GM18870 (cell line): Measurements from ENCODE around the gene NDUFB11.

Experiments used
- ATAC-seq: cut with Tn5 transposase; IDR thresholded peaks from one replicate; pipeline ENCODE4 v1.9.1; 2021; ENCODE audit warnings: moderate library complexity; ENCODE audit not compliant: unreplicated experiment

Gene NDUFB11

DNA sequence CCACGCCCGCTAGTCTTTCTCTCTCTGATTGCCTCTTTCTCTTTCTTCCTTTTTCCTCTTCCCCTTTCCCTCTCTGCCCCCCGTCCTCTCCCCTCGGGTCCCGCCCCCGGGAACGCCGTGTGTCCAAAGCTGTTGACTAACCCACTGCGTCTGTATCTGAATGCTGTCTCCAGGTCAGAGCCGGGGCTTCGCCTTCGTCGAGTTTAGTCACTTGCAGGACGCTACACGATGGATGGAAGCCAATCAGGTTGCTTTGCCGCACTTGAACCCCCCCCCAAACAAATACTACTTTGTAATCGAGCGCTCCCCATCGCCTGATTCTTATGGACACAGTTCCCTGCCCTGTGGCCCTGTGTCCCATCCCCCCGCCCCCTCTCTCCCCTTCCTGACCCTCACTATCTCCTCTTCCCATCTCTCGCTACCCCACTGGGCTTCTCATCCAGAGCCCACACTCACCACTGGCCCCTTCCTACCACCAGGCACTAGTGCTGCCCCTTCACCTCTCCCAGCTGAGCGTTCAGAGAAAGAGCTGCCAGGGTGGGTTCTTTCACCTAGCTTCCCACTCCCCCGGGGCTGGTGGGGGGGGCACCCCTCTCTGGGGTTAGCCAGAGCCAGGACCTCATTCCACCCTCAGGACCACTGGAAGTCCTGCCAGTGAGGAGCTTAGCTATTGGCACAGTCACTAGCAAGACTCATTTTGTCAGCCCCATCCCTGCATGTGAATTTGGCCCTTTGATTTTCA is 30.5 kb upstream of the NDUFB11 start:
- ATAC-seq, result no peak

DNA sequence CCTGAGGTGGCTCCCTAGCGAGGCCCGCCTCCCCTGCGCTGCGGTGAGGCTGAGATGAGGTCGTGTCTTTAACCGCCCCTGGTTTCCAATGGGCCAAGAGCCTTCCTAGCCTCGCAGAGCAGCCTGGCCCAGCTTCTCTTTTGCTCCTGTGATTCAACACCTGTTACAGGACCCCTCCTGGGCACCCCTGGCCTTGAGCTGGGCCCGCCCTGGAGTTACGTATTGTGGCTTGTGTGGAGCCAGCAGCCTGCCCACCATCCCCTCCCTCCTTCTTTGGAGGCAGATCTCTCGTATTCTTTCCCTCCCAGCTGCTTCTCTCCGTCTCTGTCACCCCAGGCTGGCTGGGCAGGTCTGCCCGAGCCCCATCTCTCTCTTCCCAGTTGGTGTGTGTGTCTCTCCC is 29.9 kb upstream of the NDUFB11 start:
- ATAC-seq, result no peak

DNA sequence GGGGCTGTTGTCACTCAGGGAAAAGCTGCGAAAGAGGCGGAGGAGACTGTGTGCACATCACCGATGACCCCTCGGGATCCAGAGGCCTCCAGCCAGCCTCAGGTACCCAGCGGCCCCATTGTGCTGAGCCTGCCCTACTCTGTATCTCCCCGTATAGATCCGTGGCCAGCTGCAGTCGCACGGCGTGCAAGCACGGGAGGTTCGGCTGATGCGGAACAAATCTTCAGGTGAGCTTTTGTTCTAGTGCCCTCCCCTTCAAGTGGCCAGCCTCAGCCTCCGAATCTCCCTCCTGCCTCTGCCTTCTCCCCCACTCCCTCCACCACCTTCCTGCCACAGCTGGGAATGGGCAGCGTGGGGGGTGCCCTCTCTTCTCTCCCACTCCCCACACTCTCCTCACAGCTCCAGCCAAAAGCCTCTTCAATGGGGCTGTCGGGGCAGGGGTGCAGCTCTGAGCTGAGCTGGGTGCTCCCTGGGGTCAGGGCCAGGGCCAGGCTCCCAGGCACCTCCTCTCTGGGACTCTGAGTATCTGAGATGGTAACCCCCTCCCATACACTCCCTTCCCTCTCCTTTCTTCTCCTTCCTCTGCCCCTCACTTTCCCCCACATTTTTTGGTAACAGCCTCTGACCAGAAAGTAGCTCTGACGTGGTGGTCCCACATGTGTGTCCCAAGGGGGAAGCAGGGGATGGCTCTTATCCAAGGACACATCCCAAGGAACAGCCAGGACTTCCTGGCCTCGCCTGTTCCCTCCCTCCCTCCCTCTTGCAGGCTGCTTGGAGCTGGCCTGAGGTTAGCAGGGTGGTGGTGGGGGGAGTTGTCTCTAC is 28.7 kb upstream of the NDUFB11 start:
- no peak for ATAC-seq

DNA sequence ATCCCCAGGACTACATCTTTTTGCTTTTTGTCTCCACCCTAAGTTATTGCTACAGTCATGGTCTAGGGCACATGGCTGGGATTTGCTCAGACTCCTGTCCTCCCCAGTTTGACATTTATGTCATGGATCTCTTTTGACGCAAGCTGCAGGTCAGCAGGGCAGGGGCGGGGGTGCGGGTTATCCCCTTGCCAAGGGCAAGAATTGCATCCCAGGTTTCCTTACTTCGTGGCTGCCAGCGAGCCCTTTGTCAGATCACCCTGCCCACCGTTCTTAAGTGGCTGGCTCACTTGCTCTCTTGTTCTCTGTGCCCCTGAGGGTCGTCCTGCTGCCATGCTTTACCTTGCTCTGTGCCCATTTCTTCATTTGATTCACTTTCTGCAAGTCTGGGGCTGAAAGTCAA is 28.0 kb upstream of the NDUFB11 start:
- no peak for ATAC-seq

DNA sequence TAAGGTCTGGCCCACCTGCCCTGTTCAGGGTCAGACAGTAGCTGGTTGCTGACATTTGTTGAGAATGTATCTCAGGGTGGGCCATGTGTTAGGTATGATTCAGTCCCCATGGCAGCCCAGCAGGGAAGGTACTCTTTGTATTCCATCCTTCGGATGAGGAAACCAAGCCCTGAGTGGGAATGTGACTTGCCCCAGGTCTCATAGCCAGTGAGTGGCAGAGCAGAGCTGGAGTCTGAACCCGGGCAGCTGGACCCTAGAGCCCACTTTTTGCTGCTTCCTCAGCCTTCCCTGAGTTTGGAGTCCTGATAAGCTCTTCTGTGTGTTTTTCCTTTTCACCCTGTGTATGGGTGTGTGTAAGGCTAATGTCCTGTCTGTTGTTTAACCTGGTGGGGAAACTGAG is 27.5 kb upstream of the NDUFB11 start:
- no peak for ATAC-seq

DNA sequence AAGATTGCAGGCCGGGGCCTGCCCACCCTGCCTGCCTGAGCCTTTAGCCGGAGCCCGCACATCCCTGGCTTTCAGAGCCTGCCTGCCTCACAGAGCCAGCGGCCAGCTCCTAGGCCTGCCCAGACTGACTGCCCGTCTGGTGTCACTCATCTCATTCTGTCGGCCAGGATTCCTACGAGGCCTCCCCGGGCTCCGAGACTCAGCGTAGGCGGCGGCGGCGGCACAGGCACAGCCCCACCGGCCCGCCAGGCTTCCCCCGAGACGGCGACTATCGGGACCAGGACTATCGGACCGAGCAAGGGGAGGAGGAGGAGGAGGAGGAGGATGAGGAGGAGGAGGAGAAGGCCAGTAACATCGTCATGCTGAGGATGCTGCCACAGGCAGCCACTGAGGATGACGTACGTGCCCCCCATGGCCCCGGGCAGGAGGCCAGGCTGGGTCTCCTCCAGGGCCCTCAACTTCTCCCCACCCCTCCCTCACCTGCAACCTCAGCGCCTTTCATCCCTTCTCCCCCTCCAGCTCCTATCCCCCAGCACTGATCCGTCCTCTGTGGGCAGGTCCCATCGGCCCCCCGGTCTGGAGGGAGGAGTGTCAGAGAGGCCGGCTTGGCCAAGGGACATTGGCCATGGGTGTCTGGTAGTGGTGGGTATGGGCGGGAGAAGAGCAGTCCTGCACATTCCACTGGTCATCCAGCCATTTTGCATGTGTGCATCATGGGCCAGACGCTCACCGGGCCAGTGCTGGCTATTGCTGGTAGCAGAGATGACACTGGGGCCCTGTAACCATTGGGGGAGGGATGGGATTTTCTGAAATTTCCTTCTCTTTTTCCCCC is 26.6 kb upstream of the NDUFB11 start:
- ATAC-seq, result no peak

DNA sequence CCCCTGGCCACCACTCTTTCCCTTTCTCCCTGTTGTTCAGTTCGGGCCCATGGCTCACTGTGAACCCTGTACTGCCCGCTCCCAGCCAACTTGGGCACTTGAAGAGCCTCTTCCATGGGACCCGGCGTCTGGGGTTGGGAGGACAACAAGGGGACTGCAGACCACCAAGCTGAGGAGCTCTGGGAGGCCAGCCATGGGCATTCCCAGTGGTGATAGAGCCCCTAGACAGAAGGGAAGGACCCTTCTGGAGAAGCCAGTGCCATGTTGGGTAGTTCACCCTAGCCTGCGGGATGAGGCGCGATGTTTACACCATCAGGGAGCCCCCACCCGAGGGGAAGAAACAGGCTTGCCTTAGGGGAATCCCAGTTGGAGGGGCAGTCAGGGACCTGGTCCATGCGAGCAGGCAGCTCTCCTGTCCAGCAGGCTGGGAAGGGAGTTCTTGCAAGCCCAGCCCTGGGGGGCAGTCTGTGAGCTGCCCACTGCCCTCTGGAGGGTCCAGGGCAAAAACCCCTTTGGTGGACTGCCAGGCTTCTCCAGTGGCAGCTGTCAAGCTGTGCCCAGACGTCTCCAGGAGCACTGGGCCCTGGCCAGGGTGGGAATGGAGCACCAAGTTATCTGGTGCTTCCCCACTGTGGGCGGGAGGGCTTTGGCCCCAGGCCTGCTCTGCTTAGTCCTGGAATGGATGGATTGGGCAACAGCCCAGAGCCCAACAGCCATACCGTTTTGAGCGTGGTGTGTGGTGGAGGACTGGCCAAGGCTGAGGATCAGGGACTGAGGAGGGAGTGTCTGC is 25.4 kb upstream of the NDUFB11 start:
- no peak for ATAC-seq

DNA sequence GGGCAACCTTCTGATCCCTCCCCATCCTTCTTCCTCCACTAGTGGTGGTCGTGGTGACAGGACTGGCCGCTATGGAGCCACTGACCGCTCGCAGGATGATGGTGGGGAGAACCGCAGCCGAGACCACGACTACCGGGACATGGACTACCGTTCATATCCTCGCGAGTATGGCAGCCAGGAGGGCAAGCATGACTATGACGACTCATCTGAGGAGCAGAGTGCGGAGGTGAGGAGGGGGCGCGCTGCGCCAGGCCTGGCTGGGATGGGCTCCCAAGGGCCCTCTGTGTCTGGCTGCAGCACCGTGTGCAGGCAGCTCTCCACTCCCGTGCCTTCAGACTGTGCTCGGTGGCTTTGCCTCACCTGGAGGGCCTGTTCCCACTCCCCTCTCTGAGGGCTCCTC is 24.8 kb upstream of the NDUFB11 start:
- ATAC-seq, result no peak

DNA sequence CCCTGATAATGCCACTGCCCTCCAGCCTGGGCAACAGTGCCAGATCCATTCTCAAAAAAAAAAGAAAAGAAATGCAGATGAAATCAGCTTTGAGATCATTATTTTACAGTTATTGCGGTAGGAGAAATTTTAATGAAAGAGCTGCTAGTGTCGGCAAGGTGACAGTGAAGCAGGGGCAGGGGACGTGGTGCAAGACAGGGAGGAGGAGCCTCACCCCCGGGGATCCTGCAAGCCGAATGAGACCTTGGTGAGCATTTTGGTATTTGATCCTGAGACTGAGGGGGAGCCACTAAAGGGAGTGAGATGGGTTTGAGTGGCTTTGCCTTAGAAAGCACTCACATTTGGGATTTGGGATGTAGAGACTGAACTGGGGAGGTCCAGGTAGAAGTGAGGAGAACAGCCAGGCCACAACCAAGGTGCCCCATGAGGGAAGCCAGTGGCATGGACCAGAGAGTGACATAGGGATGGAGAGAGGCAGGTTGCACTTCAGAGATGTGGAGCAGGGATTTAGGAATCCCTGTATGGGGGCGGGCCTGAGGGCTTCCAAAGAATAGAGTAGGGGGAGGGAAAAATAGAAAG is 24.1 kb upstream of the NDUFB11 start:
- no peak for ATAC-seq

DNA sequence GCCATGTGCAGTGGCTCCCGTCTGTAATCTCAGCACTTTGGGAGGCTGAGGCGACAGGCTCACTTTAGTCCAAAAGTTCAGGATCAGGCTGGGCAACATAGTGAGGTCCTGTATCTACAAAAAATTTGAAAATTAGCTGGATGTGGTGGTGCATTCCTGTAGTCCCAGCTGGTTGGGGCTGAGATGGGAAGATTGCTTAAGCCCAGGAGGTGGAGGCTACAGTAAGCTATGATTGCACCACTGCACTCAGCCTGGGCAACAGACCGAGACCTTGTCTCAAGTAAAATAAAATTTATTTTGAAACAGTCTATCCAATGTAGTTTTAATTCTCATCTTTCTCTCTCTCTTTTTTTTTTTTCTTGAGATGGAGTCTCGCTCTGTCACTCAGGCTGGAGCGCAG is 21.6 kb upstream of the NDUFB11 start:
- no peak for ATAC-seq

DNA sequence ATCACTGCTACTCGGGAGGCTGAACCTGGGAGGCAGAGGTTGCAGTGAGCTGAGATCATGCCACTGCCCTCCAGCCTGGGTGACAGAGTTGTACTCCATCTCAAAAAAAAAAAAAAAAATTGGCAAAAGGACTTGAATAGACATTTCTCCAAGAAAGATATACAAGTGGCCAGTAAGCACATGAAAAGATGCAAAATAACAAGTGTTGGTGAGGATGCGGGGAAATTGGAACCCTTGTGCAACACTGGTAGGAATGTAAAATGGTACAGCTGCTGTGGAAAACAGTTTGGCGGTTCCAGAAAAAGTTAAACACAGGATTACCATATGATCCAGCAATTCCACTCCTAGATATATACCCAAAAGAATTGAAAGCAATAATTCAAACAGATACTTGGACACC is 19.9 kb upstream of the NDUFB11 start:
- no peak for ATAC-seq

DNA sequence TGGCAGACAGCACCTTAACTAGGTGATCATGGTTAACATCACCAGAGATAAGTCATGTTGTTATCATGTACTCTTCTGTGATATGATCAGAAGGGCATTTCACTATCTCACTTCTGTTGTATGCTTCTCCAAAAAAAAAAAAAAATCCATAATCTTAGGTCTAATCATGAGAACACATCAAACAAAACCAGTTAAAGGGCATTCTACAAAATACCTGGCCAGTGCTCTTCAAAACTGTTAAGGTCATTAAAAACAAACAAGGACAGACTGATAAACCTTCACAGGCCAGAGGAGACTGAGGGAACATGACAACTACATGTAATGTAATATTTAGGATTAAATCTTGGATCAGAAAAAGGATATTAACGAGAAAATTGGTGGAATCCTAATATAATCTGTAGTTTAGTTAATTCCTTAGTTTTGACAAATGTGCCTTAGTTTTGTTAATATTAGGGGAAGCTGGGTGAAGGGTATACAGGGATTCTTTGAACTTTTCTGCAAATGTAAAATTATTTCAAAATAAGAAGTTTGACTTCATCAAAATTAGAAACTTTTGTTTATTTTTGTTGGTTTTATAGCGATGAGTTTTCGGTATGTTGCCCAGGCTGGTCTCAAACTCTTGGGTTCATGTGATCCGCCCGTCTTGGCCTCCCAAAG is 18.6 kb upstream of the NDUFB11 start:
- ATAC-seq, result no peak

DNA sequence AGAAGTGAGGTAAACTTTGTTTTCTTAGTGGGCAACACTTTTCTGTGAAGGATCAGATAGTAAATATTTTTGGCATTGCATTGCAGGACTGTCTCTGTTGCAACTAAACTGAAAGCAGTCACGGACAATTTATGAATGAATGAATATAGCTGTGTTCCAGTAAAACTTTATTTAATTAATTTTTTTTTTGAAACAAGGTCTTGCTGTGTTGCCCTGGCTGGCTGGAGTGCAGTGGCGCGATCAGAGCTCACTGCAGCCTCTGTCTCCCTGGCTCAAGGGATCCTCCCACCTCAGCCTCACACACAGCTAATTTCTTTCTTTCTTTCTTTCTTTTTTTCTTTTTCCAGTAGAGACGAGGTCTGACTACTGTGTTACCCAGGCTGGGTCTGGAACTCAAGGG is 16.3 kb upstream of the NDUFB11 start:
- no peak for ATAC-seq

DNA sequence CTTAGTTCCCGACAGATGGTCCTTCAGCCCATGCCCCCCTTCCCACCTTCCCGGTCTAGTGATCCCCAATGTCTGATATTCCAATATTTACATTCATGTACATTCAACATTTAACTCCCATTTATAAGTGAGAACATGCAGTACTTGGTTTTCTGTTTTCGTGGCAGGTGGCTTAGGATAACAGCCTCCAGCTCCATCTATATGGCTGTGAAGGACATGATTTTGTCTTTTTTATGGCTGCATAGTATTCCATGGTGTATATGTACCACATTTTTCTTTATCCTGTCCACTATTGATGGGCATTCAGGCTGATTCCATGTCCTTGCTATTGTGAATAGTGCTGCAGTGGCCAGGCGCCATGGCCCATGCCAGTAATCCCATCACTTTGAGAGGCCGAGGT is 14.3 kb upstream of the NDUFB11 start:
- no peak for ATAC-seq

DNA sequence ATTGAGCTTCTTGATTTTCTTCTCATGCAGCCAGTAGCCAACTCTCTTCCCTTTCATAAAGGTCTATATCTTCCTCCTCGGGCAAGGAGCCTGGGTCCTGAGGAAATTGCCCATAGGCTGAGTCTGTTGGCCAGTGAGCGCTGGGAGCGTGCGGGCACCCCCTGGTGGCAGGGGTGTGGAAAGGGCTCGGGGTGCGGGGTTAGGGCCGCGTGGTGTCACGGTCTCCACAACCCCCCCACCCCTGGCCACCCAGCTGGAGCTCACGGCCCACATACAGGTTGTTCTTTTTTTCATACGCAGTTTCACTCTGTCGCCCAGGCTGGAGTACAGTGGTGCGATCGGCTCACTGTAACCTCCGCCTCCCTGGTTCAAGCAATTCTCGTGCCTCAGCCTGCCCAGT is 13.6 kb upstream of the NDUFB11 start:
- ATAC-seq, result no peak

DNA sequence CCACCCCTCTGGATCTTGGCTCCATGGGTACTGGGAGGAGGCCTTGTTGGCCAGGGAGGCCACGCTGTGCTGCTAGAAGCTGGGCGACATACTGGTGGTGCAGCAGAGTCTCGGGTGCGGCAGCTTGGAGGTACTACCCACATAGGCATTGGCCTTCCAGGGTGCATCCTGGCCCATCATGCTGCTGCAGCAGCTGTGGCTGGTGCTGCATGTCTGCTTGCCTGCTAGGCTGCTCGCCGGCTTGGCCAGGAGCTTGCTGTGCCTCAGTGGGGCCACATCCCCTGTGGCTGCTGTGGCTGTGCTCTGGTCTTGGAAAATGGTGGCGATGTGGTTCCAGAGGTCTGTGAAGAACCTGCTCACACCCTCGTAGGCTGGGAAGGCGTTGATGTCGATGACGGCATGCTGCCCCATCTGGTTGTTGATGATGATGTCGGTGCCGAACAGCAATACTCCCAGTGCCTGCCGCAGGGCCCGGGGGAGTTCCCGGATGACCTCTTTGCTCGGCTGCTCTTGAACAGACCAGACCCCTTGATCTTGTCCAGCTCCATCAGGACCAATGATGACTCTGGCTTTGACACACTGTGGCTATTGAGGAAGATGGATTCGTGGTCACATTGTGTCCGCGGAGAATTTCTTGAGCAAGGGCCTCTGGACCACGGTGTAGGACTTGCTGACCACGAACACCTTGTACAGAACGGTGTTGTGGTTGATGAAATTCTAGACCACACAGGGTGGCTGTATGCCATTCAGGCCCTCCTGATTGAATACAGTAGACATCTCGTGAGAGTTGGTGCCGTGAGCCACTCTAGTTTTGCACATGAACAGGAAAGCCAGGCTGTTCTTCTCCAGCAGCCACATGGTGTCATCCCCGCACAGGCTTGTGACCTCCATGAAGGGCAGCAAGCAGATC is 12.4 kb upstream of the NDUFB11 start:
- ATAC-seq, result no peak

DNA sequence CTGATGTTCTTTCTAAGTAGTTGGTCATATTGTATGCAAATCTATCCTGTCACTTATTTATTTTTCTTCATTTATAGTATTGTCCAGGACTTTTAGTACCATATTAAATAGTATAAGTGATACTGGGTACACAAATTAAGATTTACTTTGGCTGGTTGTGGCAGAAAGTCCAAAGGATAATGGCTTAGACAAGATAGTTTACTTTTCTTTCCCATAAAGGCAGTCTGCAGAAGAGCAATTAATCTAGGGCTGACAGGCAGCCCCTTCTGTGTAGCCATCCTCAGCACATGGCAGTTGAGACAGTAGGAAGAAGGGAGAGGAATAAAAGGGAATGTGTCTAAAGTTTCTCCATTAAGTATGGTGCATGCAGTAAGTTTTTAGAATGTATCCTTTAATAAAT is 6.9 kb upstream of the NDUFB11 start:
- ATAC-seq, result no peak

DNA sequence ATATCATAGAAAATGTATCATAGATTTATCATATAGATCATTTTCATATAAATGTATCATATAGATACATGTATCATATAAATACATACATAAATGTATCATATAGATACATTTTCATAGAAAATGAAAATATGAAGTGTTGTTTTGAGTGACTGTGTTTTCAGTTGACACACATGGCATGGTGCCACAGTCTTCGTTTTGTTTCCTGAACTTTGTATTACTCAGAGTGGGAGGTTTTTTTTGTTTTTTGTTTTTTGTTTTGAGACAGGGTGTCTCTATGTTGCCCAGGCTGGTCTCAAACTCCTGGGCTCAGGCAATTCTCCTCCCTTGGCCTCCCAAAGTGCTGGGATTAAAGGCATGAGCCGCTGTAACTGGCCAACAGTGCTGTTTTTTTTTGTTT is 4.4 kb upstream of the NDUFB11 start:
- no peak for ATAC-seq
